ENCODE measurements around the gene ACADM.
"Not testable (repeated sequence)": the region's sequence is repeated elsewhere in the genome, so short reads cannot be mapped to it uniquely, and the experiment has no call there.

ACADM gene

GRCh38 chr1:75795703-75796193 lies 71.2 kb downstream of the ACADM start:
- no peak for DNase-seq (ENCODE audit: low spot score)

GRCh38 chr1:75796376-75797272 lies 72.1 kb downstream of the ACADM start, which contains the start of gene MSH4:
MSH4 (plus strand) TSS chr1:75796882; CDS start chr1:75796986, 104 bp downstream.
- DNase-seq (ENCODE audit: low spot score) = no peak

- no peak for DNase-seq (ENCODE audit: low spot score)
Measured at GRCh38 chr1:75797273-75797588, 72.7 kb downstream of the ACADM start.

GRCh38 chr1:75797606-75798216 lies 73.2 kb downstream of the ACADM start:
- DNase-seq (ENCODE audit: low spot score) = no peak

GRCh38 chr1:75801480-75801879 lies 77.0 kb downstream of the ACADM start:
- DNase-seq (ENCODE audit: low spot score) = not testable (repeated sequence)

GRCh38 chr1:75808921-75809320 lies 84.4 kb downstream of the ACADM start:
- DNase-seq (ENCODE audit: low spot score) = no peak

- not testable (repeated sequence) for DNase-seq (ENCODE audit: low spot score)
Measured at GRCh38 chr1:75810113-75810512, 85.6 kb downstream of the ACADM start.

GRCh38 chr1:75811211-75811981 lies 86.9 kb downstream of the ACADM start:
- no peak for DNase-seq (ENCODE audit: low spot score)

GRCh38 chr1:75812065-75812464 lies 87.6 kb downstream of the ACADM start:
- no peak for DNase-seq (ENCODE audit: low spot score)

Measured in left forelimb (tissue), 1 donor.